ENCODE data around the gene LY6G6F. TPM values are rescaled to one million over a fixed set of nuclear protein-coding genes. Genes with fewer than 3 reads are reported as not detected.

Gene LY6G6F
- total and polyA plus RNA-seq, 2 of the 13 experiments (the other 11 are each of a cell fraction or from before 2014, with no cell fraction given): not detected

GRCh38 chr6:31660381-31661261 is 46.0 kb upstream of the LY6G6F start, which contains the start of gene C6orf47:
Gene C6orf47 (minus strand): TSS chr6:31660778. CDS start chr6:31659947, 831 bp downstream.
- in situ Hi-C loops (cut with HindIII; ENCODE audit: extremely low pct_ligation_motif_present, low pct_unique_long_range_greater_than_20kb): no loop called here
- Histone ChIP-seq H3K4me1 (ENCODE audit: insufficient read depth, low read length) (peaks cover 86% of the 10 kb centered on the region), H3K79me2 (ENCODE audit: insufficient read depth, low read length) (peaks cover 70% of the 10 kb centered on the region), H3K9ac (ENCODE audit: insufficient read depth, low read depth, low read length) (peak within 1 kb of the TSS; percentile 72), H4K20me1 (ENCODE audit: insufficient read depth, low read length) (peaks cover 19% of the 10 kb centered on the region; the same call in 1 of the 2 replicates), H3K4me2 (ENCODE audit: low read depth, low read length) (peak within 1 kb of the TSS; percentile 100), H3K9me3 (ENCODE audit: low read length) (no peaks in the 10 kb centered on the region), H2AFZ (ENCODE audit: low read length) (no peak within 1 kb of the TSS), H3K4me3 (replicated peaks in 1 of 3; ENCODE audit: insufficient read depth in 1 of 3, low read depth in 2 of 3, low read length in 3 of 3) (peak within 1 kb of the TSS; percentile 56 to 78 (median 68)), H3K27ac (ENCODE audit: extremely low read length, insufficient read depth, low read length) (peak within 1 kb of the TSS; percentile 73), H3K36me3 (replicated peaks in 1 of 2; ENCODE audit: control insufficient read depth in 1 of 2, insufficient read depth in 2 of 2, low read length in 2 of 2) (peaks cover 10 to 20% of the 10 kb centered on the region in 2 experiments), H3K27me3 (ENCODE audit: control insufficient read depth in 1 of 2, insufficient read depth in 2 of 2, low read length in 2 of 2) (no peaks in the 10 kb centered on the region; a peak in 1 of 5 replicates)
- intact Hi-C loops (cut with micrococcal nuclease; ENCODE audit: unreplicated experiment): loop anchor here (1.0 kb wide), 1 partner anchor 8 kb away; the partner anchor contains the start of gene BAG6
- 5% methylated on average over 23 of the region's 52 CpGs for WGBS (ENCODE audit: low lambda C conversion rate)
- ChIA-PET POLR2A (interaction anchor here (0.6 to 7.4 kb wide), 29 partner anchors 7 to 530 kb away, joined by 3 to 438 read pairs (median 5); partner anchors contain the start of genes ABHD16A, AIF1, APOM and BAG6), CTCF (ENCODE audit: low intra/inter-chr PET ratio, low total read pairs) (no interaction called here)
- DNase-seq (ENCODE audit: low spot score): peak; percentile 79
- ATAC-seq: peak; percentile 66
- no TSS peak for BruUV-seq (replicated peaks)
- peak; percentile 59 for FAIRE-seq
- TF ChIP-seq ELF3 (CRISPR knock-in tag; IDR thresholded peaks at IDR 0.05) (peak; percentile 86), ZBTB2 (CRISPR knock-in tag; IDR thresholded peaks at IDR 0.05; ENCODE audit: low read depth) (peak; percentile 46; the same call in 1 of the 2 replicates), NR2C2 (CRISPR knock-in tag; IDR thresholded peaks at IDR 0.05; ENCODE audit: borderline replicate concordance) (peak; percentile 79), ZNF570 (CRISPR knock-in tag; IDR thresholded peaks at IDR 0.05; ENCODE audit: borderline replicate concordance) (no peak), TOPORS (CRISPR knock-in tag; IDR thresholded peaks at IDR 0.05) (peak; percentile 86; the same call in 1 of the 2 replicates), ZNF614 (CRISPR knock-in tag; IDR thresholded peaks at IDR 0.05; ENCODE audit: borderline replicate concordance) (peak; percentile 33; the same call in 1 of the 2 replicates), WIZ (CRISPR knock-in tag; IDR thresholded peaks at IDR 0.05) (peak; percentile 88; the same call in 1 of the 2 replicates), ZNF136 (CRISPR knock-in tag; IDR thresholded peaks at IDR 0.05; ENCODE audit: low read depth) (no peak; the same call in 1 of the 2 replicates), ZNF589 (CRISPR knock-in tag; conservative IDR thresholded peaks at IDR 0.05) (no peak), HNRNPL (IDR thresholded peaks at IDR 0.05; ENCODE audit: low read depth, low read length) (no peak), MED13 (CRISPR knock-in tag; IDR thresholded peaks at IDR 0.05) (peak; percentile 55; the same call in 1 of the 2 replicates), ATRX (CRISPR knock-in tag; IDR thresholded peaks at IDR 0.05; ENCODE audit: borderline replicate concordance) (no peak), MXD3 (CRISPR knock-in tag; IDR thresholded peaks at IDR 0.05) (peak; percentile 84)
- TF ChIP-seq, protein P1, sequence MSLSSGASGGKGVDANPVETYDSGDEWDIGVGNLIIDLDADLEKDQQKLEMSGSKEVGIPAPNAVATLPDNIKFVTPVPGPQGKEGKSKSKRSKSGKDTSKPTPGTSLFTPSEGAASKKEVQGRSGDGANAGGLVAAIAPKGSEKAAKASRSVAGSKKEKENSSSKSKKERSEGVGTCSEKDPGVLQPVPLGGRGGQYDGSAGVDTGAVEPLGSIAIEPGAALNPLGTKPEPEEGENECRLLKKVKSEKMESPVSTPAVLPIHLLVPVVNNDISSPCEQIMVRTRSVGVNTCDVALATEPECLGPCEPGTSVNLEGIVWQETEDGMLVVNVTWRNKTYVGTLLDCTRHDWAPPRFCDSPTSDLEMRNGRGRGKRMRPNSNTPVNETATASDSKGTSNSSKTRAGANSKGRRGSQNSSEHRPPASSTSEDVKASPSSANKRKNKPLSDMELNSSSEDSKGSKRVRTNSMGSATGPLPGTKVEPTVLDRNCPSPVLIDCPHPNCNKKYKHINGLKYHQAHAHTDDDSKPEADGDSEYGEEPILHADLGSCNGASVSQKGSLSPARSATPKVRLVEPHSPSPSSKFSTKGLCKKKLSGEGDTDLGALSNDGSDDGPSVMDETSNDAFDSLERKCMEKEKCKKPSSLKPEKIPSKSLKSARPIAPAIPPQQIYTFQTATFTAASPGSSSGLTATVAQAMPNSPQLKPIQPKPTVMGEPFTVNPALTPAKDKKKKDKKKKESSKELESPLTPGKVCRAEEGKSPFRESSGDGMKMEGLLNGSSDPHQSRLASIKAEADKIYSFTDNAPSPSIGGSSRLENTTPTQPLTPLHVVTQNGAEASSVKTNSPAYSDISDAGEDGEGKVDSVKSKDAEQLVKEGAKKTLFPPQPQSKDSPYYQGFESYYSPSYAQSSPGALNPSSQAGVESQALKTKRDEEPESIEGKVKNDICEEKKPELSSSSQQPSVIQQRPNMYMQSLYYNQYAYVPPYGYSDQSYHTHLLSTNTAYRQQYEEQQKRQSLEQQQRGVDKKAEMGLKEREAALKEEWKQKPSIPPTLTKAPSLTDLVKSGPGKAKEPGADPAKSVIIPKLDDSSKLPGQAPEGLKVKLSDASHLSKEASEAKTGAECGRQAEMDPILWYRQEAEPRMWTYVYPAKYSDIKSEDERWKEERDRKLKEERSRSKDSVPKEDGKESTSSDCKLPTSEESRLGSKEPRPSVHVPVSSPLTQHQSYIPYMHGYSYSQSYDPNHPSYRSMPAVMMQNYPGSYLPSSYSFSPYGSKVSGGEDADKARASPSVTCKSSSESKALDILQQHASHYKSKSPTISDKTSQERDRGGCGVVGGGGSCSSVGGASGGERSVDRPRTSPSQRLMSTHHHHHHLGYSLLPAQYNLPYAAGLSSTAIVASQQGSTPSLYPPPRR (CRISPR knock-in tag; IDR thresholded peaks at IDR 0.05; ENCODE audit: borderline replicate concordance): peak; percentile 46; the same call in 1 of the 2 replicates
- TF ChIP-seq, protein P2, sequence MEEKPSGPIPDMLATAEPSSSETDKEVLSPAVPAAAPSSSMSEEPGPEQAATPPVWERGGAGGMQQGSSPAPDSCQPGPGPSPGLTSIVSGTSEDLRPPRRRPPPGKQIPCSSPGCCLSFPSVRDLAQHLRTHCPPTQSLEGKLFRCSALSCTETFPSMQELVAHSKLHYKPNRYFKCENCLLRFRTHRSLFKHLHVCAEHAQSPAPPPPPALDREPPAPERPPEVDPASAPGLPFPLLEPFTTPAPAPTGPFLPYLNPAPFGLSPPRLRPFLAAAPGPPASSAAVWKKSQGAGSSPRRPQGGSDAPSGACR (CRISPR knock-in tag; IDR thresholded peaks at IDR 0.05): peak; percentile 91
